ENCODE measurements around the gene MDFIC.

The MDFIC gene

GRCh38 chr7:115040057-115040456 lies 118.2 kb downstream of the MDFIC start:
- WGBS (ENCODE audit: extremely low coverage, insufficient coverage, insufficient read length): no CpG with 5 or more reads among the region's 8 CpGs
- Histone ChIP-seq H3K4me3 (ENCODE audit: low read depth, low read length) (no peak overlapping the region), H4K12ac (ENCODE audit: low read depth, low read length) (no peak overlapping the region), H2AK5ac (ENCODE audit: low read length) (no peak overlapping the region), H4K8ac (ENCODE audit: low read depth, low read length) (no peak overlapping the region), H3K79me1 (ENCODE audit: low read length) (no peaks in the 10 kb centered on the region), H3K36me3 (ENCODE audit: control insufficient read depth in 1 of 2, insufficient read depth in 2 of 2, low read length in 2 of 2) (no peaks in the 10 kb centered on the region), H3K79me2 (ENCODE audit: control insufficient read depth, insufficient read depth, low read length, poor library complexity) (no peaks in the 10 kb centered on the region), H3K9me3 (ENCODE audit: insufficient read depth, low read depth, low read length) (no peaks in the 10 kb centered on the region), H3K9ac (ENCODE audit: low read length) (no peak overlapping the region), H3K14ac (ENCODE audit: low read length) (no peak overlapping the region), H3K4me1 (ENCODE audit: control insufficient read depth in 1 of 2, insufficient read depth in 2 of 2, low read length in 2 of 2) (peaks cover 0 to 3% of the 10 kb centered on the region in 2 experiments), H2BK5ac (ENCODE audit: low read depth, low read length, poor library complexity) (no peak overlapping the region), H2BK120ac (ENCODE audit: insufficient read depth, low read length, poor library complexity) (no peak overlapping the region), H2AFZ (ENCODE audit: insufficient read depth, low read length, poor library complexity) (no peak overlapping the region), H3K4me2 (ENCODE audit: low read length) (no peak overlapping the region), H3K27ac (ENCODE audit: low read depth, low read length) (no peak overlapping the region), H3K27me3 (ENCODE audit: insufficient read depth, low read length) (no peaks in the 10 kb centered on the region), H3K18ac (ENCODE audit: low read length) (no peak overlapping the region), H4K91ac (ENCODE audit: low read depth, low read length) (no peak overlapping the region), H3K4ac (ENCODE audit: low read depth, low read length) (no peak overlapping the region), H3K23ac (ENCODE audit: low read length) (no peak overlapping the region), H2BK12ac (ENCODE audit: low read length) (no peak overlapping the region)
- no peak for DNase-seq

- Histone ChIP-seq H3K4me3 (ENCODE audit: low read depth, low read length) (no peak overlapping the region), H3K79me2 (ENCODE audit: control insufficient read depth, insufficient read depth, low read length, poor library complexity) (no peaks in the 10 kb centered on the region), H3K9me3 (ENCODE audit: insufficient read depth, low read depth, low read length) (no peaks in the 10 kb centered on the region), H3K4me2 (ENCODE audit: low read length) (no peak overlapping the region), H3K18ac (ENCODE audit: low read length) (no peak overlapping the region), H4K91ac (ENCODE audit: low read depth, low read length) (no peak overlapping the region), H3K4ac (ENCODE audit: low read depth, low read length) (no peak overlapping the region), H3K27ac (ENCODE audit: low read depth, low read length) (no peak overlapping the region), H2BK12ac (ENCODE audit: low read length) (no peak overlapping the region), H3K79me1 (ENCODE audit: low read length) (no peaks in the 10 kb centered on the region), H3K36me3 (ENCODE audit: control insufficient read depth in 1 of 2, insufficient read depth in 2 of 2, low read length in 2 of 2) (no peaks in the 10 kb centered on the region), H3K9ac (ENCODE audit: low read length) (no peak overlapping the region), H2AK5ac (ENCODE audit: low read length) (no peak overlapping the region), H2AFZ (ENCODE audit: insufficient read depth, low read length, poor library complexity) (no peak overlapping the region), H3K27me3 (ENCODE audit: insufficient read depth, low read length) (no peaks in the 10 kb centered on the region), H3K4me1 (ENCODE audit: control insufficient read depth in 1 of 2, insufficient read depth in 2 of 2, low read length in 2 of 2) (peaks cover 0 to 3% of the 10 kb centered on the region in 2 experiments), H4K8ac (ENCODE audit: low read depth, low read length) (no peak overlapping the region), H2BK120ac (ENCODE audit: insufficient read depth, low read length, poor library complexity) (no peak overlapping the region), H4K12ac (ENCODE audit: low read depth, low read length) (no peak overlapping the region), H3K23ac (ENCODE audit: low read length) (no peak overlapping the region), H3K14ac (ENCODE audit: low read length) (no peak overlapping the region), H2BK5ac (ENCODE audit: low read depth, low read length, poor library complexity) (no peak overlapping the region)
- no peak for DNase-seq
Measured at GRCh38 chr7:115040495-115040894, 118.6 kb downstream of the MDFIC start.

- no peak overlapping the region for H3K9ac ChIP-seq (ENCODE audit: low read length)
- H3K36me3 ChIP-seq (ENCODE audit: control insufficient read depth in 1 of 2, insufficient read depth in 2 of 2, low read length in 2 of 2): no peaks in the 10 kb centered on the region
- no peak overlapping the region for H3K4ac ChIP-seq (ENCODE audit: low read depth, low read length)
- no peaks in the 10 kb centered on the region for H3K27me3 ChIP-seq (ENCODE audit: insufficient read depth, low read length)
- H4K8ac ChIP-seq (ENCODE audit: low read depth, low read length): no peak overlapping the region
- H4K12ac ChIP-seq (ENCODE audit: low read depth, low read length): no peak overlapping the region
- H3K4me1 ChIP-seq (ENCODE audit: control insufficient read depth in 1 of 2, insufficient read depth in 2 of 2, low read length in 2 of 2): peaks cover 0 to 3% of the 10 kb centered on the region in 2 experiments
- no peak overlapping the region for H4K91ac ChIP-seq (ENCODE audit: low read depth, low read length)
- no peak overlapping the region for H3K14ac ChIP-seq (ENCODE audit: low read length)
- H3K4me2 ChIP-seq (ENCODE audit: low read length): no peak overlapping the region
- no peak overlapping the region for H3K18ac ChIP-seq (ENCODE audit: low read length)
- no peak overlapping the region for H2BK120ac ChIP-seq (ENCODE audit: insufficient read depth, low read length, poor library complexity)
- no peak overlapping the region for H3K4me3 ChIP-seq (ENCODE audit: low read depth, low read length)
- H3K79me1 ChIP-seq (ENCODE audit: low read length): no peaks in the 10 kb centered on the region
- no CpG with 5 or more reads among the region's 2 CpGs for WGBS (ENCODE audit: extremely low coverage, insufficient coverage, insufficient read length)
- H2AK5ac ChIP-seq (ENCODE audit: low read length): no peak overlapping the region
- no peaks in the 10 kb centered on the region for H3K79me2 ChIP-seq (ENCODE audit: control insufficient read depth, insufficient read depth, low read length, poor library complexity)
- H3K23ac ChIP-seq (ENCODE audit: low read length): no peak overlapping the region
- no peaks in the 10 kb centered on the region for H3K9me3 ChIP-seq (ENCODE audit: insufficient read depth, low read depth, low read length)
- no peak overlapping the region for H2BK12ac ChIP-seq (ENCODE audit: low read length)
- no peak overlapping the region for H2BK5ac ChIP-seq (ENCODE audit: low read depth, low read length, poor library complexity)
- DNase-seq: no peak
- no peak overlapping the region for H2AFZ ChIP-seq (ENCODE audit: insufficient read depth, low read length, poor library complexity)
- H3K27ac ChIP-seq (ENCODE audit: low read depth, low read length): no peak overlapping the region
Measured at GRCh38 chr7:115042596-115042995, 120.7 kb downstream of the MDFIC start.

GRCh38 chr7:115043605-115044004 lies 121.7 kb downstream of the MDFIC start:
- DNase-seq: no peak

More at GRCh38 chr7:115043605-115044004, 121.7 kb downstream of the MDFIC start:
- Histone ChIP-seq H3K27me3 (ENCODE audit: insufficient read depth, low read length) (no peaks in the 10 kb centered on the region), H4K8ac (ENCODE audit: low read depth, low read length) (no peak overlapping the region), H4K91ac (ENCODE audit: low read depth, low read length) (no peak overlapping the region), H3K36me3 (ENCODE audit: control insufficient read depth in 1 of 2, insufficient read depth in 2 of 2, low read length in 2 of 2) (no peaks in the 10 kb centered on the region), H3K9ac (ENCODE audit: low read length) (no peak overlapping the region), H3K9me3 (ENCODE audit: insufficient read depth, low read depth, low read length) (no peaks in the 10 kb centered on the region), H3K79me1 (ENCODE audit: low read length) (no peaks in the 10 kb centered on the region), H2BK120ac (ENCODE audit: insufficient read depth, low read length, poor library complexity) (no peak overlapping the region), H2AK5ac (ENCODE audit: low read length) (no peak overlapping the region), H3K79me2 (ENCODE audit: control insufficient read depth, insufficient read depth, low read length, poor library complexity) (no peaks in the 10 kb centered on the region), H2AFZ (ENCODE audit: insufficient read depth, low read length, poor library complexity) (no peak overlapping the region), H2BK5ac (ENCODE audit: low read depth, low read length, poor library complexity) (no peak overlapping the region), H3K4me3 (ENCODE audit: low read depth, low read length) (no peak overlapping the region), H3K4me2 (ENCODE audit: low read length) (no peak overlapping the region), H2BK12ac (ENCODE audit: low read length) (no peak overlapping the region), H3K23ac (ENCODE audit: low read length) (no peak overlapping the region), H3K4ac (ENCODE audit: low read depth, low read length) (no peak overlapping the region), H3K4me1 (ENCODE audit: control insufficient read depth in 1 of 2, insufficient read depth in 2 of 2, low read length in 2 of 2) (no peaks in the 10 kb centered on the region), H4K12ac (ENCODE audit: low read depth, low read length) (no peak overlapping the region), H3K27ac (ENCODE audit: low read depth, low read length) (no peak overlapping the region), H3K14ac (ENCODE audit: low read length) (no peak overlapping the region), H3K18ac (ENCODE audit: low read length) (no peak overlapping the region)
- no CpG with 5 or more reads among the region's 2 CpGs for WGBS (ENCODE audit: extremely low coverage, insufficient coverage, insufficient read length)

All from trophoblast cell (in vitro differentiated cells and primary cell).